ENCODE results near the gene DUS2.

Gene DUS2

DNA sequence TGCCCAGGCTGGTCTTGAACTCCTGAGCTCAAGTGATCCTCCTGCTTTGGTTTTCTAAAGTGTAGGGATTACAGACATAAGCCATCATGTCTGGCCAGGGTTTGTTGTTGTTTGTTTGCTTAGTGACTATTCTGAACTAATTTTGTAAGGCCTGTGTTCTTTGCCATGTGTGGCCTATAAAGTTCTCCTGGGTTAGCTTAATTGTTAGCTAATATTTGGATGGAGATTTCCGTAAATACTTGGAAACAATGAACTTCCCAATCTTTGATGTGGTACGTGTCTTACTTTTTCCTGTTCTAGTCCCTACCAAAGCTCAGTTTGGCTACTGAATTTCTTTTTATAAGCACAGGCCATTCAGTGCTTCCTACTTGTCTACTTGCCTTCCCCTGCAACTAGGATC, 24.9 kb downstream of the DUS2 start:
- DNase-seq: no peak

DNA sequence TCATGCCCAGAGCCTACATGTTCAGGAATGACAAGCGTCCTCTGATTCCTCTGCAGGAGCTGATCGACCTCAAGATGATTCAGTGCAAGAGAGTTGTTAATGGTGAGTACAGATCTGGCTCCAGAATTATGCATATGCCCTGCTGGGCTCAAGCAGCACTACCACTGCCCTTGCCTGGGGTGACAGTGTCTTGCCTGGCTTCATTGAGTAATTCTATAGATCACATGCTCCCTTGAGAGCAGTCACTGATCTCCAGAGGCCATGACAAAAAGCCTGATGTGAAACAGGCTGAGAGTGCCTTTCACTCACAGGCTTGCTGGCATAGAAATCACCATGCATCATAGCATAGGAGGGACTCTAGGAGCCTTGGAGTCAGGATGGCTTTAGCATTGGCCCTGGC, 26.4 kb downstream of the DUS2 start:
- no peak for DNase-seq

DNA sequence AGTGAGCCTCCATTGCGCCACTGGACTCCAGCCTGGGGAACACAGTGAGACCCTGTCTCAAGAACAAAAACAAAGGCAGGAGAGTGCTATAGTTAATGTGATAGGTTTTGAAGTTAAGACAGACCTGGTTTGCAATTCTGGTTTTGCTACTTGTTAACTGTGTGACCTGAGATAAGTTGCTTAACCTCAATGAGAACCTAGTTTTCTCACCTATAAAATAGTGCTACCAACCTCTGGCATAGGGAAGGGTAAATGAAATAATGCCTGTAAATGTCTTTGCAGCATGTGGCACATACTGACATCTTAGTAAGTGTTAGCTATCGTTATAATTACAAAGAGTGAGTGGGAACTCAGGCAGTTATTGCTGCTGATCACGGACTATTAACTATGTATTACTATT, 32.3 kb downstream of the DUS2 start:
- DNase-seq: no peak

DNA sequence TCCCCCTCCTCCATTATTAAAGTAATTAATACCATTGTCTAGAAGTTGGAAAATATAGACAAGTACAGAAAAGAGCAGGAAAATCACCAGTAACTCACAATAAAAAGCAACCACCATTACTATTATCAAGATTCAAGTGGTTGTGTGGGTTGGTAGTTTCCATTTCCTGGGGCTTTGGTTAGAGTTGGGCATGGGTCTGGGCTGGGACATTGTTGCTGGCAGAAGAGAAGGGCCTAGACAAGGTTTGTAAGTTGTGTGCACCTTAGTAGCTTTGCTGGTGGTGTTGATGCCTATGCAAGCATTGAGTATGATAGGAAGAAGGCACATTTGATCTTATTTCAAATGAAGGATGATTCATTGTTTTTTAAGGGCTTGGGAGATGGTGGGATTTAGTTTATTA, 36.7 kb downstream of the DUS2 start:
- DNase-seq: no peak

DNA sequence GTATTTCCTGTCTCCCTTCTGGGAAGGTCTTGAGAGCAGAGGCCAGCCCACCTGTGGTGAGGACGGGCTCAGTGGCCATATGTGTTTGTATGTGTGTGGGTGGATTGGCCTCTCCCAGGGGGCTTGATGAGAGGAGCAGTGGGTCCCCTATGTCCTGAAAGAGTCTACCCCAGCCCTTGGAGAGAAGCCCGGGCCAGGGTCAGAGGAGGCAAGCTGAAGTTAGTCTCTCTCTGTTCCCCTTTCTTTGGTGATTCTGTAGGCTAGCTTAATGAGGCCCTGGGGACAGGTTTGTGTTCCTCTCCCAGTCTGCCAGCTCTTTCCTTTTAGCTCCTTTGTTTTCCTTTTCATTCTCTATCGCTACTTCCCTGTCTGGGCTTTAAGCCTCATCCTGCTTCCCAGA, 38.3 kb downstream of the DUS2 start:
- DNase-seq: no peak

DNA sequence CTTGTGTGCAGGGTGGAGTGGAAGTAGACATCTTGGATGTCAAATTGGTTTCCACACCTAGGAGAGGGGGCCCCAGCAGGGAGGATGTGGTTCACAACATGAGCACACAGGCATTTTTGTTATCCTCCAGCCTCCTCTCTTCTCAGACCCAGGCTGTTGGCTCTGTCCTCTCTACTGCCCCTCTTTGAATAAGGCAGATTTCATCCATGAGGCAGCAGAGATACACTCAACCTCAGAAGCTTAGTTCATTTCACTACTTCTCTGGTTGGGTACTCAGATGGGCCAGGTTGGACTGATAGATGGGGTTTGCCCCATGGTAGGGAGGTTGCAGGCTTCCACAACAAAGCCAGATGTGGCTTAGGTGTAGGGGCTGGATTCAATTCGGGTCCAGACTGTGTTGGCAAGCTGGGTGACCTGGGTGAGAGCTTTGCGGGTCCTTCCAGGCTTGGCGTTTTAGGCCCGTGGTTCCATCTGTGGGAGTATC, 39.9 kb downstream of the DUS2 start:
- DNase-seq: no peak

DNA sequence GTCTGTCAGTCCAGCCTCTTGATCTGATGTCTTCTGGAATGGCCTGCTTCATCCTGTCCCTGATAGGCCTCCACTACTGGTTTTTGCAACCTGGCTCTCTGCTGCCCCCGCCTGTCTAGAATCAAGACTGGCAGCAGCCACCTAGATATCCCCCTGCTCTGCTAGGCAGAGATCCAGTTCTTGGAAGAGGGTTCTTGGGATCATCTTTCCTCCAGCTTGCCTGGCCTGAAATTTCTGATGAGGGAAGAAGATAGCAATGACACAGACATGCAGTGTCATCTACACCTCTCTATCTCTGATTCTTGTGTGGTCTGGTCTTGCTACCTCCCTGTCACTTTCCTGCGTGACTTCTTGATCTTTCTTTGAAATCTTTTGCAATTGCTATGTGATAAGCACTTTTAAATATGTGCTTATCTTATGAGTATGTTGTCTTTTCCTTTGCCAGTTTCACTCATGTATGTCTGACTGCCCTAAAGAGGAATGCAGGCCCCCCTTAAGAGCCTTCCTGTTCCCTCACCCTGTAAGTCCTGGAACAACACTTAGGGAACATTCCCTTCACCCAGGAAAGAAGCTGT, 41.8 kb downstream of the DUS2 start:
- peak; percentile 18 to 50 (median 29) for DNase-seq

DNA sequence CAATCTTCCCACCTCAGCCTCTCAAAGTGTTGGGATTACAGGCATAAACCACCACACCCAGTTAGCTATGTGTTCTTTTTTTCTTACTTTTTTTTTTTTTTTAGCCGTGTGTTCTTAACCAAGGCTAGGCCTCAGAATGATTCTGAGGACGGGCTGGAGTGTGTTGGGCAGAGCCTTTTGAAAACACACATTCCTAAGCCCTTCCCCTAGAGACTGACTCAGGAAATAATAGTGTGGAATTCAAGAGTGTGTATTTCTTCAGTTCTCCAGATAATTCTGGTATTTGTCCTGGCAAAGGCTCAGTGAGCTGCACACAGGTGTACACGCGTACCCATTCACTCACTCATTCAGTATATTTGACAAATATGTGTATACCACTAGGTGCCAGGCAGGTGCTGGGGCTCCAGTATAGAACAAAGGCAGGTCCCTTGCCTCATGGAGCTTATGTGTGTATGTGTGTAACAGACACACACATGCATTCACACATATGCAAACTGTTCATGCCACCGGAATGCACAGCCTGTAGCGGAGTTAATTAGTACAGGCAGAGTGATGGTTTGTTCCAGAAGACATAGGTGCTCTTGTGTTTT, 42.7 kb downstream of the DUS2 start:
- no peak for DNase-seq

DNA sequence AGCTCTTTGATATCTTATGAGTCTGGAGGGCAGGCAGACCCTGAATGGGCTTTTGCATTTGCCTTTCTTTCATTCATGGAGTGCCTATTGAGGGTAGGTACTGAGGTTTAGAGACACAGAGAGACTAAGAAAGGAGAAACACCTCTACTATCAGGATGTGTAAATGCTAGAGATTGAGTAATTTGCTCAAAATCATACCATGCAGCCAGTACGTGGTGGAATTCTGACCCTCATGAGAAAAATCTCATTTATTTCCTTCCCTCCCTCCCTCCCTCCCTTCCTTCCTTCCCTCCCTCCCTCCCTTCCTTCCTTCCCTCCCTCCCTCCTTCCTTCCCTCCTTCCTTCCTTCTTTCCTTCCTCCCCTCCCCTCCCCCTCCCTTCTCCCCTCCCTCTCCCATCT, 43.7 kb downstream of the DUS2 start:
- DNase-seq: no peak

DNA sequence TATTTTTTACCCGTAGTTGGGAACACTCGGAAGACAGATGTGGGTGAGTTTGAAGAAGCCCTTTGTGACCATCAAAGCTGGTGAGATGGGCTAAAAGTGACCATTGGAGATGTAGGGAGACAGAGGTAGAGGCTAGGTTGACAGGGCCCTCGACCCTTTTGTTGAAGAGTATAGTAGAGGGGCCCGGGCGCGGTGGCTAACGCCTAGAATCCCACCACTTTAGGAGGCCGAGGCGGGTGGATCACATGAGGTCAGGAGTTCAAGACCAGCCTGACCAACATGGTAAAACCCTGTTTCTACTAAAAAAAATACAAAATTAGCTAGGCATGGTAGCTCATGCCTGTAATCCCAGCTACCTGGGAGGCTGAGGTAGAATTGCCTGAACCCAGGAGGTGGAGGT, 45.8 kb downstream of the DUS2 start:
- DNase-seq: no peak

DNA sequence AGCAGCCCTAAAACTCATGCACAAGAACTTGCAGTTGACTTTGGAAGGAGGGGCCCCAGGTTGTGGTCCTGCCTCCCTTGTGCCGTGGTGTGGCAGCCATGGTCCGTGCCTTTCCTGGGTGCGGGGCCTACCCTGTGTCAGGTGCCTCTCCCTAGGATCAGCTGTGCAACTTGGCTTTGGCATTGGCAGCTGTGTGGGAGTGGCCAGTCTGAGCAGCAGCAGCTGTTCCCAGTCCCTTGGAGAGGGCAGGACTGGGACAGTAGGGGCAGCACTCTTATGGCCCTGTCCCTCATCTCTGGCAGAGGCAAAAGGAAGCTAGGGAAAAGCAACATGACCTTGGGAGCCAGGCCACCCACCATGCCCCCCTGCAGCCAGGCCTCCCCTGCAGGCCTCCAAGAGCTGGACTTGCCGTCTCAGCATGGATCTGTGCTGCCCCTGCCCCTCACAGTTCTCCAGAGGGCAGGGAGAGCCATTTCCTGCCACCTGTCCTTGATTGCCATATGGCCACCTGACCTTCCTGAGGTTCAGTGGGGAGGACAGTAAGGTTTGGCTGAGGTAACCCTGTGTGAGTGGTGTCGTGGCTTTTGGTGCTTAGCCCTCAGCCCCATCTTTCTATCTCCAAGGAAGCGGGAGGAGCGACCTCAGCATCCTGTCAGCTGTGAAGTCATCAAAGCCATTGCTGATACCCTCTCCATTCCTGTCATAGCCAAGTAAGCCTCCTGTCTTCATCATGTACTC, 46.6 kb downstream of the DUS2 start:
- no peak for DNase-seq

DNA sequence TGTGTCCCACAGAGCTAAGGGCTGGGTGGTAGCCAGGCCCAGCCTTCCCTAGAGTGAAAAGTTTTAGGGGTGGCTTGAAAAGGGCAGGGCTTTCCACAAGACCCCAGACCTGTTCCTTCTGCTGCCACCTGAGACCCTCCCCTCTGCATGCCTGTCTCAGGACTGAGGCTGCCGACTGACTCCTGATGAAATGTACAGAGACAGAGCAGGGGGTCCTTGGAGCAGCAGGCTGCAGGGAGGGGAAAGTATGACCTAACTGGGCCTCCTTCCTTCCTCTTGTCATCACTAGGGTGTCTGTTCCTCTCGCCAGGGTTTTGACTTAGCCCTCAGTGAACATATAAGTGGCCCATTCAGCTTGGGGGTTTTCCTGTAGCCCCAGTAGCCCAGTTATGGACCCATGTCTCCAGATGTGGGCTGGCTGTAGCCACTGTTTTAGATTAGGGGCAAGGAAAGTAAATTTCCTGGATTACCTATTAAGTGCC, 47.2 kb downstream of the DUS2 start:
- no peak for DNase-seq

DNA sequence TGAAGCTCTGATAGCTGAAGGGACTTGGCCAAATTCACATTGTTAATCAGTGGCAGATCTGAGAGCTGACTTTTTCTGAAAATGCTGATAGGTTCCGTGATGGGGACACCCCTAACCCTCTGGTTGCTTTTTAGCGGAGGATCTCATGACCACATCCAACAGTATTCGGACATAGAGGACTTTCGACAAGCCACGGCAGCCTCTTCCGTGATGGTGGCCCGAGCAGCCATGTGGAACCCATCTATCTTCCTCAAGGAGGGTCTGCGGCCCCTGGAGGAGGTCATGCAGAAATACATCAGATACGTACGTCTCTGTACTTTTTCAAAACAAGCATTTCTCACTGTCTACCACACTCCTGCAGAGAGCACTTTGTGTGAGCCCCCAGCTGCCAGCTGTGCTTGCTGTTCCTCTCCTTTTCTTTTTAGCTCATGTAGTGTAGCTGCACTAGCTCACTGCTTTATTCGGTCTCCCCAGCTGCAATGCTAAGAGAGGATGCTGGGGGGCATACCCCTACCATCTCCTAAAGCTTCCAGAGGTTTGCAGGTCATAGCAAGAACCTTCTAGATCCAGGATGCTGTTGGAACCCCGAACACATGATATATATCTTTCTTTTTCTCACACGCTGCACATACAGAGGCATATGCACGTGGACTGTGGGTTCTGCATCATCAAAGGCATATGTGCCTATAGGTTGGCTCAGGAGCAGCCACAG, 47.9 kb downstream of the DUS2 start:
- no peak for DNase-seq

DNA sequence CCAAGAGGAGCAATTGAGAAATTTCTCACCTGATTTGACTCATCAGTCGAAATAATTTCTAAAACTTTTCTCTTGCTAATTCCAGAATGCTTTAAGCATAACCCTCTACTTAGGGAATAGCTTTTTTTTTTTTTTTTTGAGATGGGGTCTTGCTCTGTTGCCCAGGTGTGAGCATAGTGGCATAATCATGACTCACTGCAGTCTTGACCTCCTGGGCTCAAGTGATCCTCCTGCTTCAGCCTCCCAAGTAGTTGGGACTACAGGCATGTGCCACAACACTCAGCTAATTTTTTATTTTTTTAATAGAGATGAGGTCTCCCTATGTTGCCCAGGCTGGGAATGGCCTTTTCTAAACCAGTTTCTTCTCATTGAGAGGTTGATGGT, 48.4 kb downstream of the DUS2 start:
- DNase-seq: no peak

DNA sequence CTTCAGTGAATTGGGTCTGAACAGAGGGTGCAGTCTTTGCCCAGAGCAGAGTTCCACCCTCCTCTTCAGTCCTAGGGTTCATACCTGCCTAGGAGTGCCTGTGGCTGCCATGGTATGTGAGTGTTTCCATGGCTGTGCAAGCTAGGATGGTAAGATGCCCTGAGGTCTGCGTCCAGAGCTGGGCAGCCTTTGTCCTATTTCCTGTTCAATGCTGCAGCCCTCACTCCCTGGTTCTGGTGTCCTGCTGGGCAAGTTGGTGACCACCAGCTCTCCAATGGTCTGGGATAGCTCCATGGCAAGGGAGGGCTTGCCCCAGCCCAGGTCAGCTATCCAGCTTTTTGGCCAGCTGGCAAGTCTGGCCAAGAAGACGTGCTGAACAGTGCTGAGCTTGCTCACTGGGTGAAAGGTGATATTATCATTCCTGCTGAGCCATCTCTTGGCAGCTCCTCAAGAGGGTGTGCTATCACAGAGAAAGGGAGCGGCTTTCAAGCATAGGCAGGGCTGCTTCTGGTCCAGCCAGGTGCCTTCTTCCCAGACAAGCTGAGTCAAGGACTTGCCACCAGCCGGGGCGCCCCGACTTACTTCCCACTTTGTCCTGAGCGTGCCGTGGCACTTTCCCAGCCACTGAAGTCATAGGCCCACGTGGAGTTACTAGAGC, 49.1 kb downstream of the DUS2 start:
- DNase-seq: no peak

DNA sequence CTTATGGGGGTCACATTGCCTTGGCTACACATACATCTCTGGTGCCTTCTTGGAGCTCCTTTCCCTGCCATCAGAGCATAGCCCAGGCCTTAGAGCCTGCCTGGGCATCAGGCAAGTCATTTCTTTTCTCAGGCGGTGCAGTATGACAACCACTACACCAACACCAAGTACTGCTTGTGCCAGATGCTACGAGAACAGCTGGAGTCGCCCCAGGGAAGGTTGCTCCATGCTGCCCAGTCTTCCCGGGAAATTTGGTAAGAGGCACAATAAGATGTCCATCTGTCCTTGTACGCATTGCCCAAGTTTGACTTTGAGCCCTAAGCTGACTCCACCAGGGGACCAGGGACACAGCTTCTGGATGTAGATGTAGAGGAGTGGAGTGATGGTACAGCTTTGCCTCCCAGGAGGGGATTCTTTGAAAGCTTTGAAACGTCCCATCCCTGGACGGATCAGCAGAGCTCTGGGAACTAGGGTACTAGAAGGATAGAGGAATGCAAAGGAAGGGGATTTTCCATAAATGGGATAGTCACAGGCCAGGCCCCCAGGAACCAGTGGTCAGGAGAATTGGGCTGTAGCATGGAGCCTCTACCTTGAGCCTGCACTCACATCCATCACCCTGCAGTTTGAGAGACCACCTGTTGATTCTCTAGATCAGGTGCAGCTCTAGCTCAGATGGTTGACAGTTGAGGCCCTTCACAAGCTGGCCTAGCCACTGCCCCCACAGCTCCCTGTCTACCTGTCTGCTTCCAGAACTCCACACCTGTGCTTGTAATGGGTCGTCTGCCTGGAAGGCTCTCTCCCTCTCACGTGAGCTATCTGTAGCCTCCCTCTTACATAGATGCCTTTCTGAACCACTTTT, 51.0 kb downstream of the DUS2 start:
- DNase-seq: no peak

DNA sequence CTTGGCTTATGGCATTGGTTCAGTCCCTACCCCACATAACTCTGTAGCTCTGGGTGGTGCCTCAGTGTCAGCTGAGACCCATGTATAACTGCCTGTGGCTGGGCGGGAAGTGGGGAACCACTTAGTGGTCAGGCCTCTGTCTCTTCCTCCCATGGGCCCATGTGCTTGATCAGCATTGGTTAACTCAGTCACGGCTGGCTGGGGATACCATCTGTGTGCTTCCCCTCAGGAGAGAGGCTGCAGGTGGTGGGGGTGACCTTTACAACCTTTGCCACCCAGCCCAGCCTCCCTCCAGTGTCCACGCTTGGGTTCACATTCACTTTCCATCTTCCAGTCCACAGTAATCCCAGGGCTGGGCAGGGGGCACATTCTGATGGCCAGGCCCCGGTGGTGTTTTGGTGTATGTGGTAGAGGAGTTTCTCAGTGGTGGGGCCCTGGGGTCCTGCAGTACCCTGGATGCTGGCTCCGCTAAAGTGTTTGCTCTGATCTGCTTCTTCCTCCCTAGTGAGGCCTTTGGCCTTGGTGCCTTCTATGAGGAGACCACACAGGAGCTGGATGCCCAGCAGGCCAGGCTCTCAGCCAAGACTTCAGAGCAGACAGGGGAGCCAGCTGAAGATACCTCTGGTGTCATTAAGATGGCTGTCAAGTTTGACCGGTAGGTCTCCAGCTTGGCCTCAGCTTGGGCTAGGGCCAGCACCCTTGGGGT, 51.9 kb downstream of the DUS2 start:
- DNase-seq: peak in 1 of 4 experiments; percentile 17

DNA sequence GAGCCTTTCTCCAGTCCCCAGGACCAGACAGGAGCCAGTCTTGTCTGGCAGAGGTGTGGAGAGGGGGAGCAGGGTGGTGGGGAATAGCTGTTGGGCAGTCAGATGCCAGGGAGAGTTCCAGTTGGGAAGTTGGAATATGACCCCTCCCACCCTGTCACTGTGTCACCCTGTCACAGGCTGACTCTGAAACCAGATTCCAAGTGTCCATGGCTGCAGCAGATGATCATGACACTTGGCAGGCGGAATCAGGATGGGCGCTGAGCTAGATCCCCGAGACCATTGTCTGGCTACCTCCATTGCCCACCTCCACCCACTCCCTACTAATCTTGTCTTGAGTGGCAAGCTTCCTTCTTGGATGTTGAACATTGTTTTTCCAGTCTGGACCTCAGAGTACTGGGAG, 52.9 kb downstream of the DUS2 start:
- no peak for DNase-seq

DNA sequence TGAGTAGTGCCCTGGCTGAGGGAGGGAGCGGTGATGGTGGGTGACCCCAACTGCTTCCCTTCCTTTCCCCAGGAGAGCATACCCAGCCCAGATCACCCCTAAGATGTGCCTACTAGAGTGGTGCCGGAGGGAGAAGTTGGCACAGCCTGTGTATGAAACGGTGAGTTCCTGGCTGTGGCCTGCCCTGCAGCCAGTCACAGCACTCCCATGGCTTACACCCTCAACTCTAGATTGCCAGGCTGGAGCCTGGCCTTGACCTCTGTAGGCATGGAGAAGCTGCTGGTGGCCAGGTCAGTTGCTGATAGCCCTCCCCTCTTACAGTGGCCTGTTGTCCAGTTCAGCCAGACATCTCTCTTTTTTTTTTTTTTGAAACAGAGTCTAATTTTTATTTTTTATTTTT, 53.5 kb downstream of the DUS2 start:
- no peak for DNase-seq

DNA sequence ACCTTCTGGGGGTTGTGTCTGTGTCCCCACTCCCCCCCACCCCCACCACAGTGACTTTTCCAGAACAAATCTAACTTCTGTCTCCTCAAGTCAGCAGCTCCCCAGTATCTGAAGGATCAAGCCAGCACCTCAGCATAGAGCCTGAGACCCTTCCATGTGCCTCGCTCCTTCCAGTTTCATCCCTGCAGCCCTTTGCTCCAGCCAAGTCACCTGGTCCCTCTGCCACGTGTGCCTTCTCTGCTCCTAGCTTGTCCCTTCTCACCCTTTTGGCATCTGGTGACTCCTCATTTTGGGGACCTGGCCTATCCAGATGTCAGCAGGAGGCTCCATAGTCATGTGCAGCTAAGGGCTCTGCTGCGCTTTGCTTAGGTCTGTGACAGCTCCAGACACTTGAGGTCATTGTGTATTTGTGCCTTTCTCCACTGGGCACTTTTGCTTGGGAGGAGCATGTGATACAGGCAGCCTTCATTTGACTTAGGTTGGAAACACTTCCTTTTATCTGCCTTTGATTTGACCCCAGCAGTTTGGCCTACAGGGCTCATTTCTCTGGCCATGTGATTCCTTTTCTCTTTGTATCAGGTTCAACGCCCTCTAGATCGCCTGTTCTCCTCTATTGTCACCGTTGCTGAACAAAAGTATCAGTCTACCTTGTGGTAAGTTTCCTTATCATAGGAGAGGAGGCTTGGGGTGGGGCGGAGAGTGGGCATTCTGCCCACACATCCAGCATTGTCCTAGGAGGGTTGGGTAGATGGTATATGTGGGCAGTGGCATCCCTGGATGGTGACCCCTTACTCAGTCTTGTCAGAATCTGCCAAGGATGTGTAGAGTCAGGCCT, 55.0 kb downstream of the DUS2 start:
- DNase-seq: no peak
